Activated naive CD8-positive, alpha-beta T cell treated with anti-CD3 and anti-CD28 coated beads, Interleukin-2, amount 10 ng/mL, durations not matched to agents 7 days and 5 days (primary cell): ENCODE data around the gene XRRA1. TPM values are rescaled to one million over a fixed set of nuclear protein-coding genes. Genes with fewer than 3 reads are reported as not detected.

Experiments
- ATAC-seq: fragments of 150-1000 bp; cut with Tn5 transposase; one replicate; pipeline ENCODE4 v1.10.0; 2021; ENCODE audit warnings: low read depth, moderate library complexity
- POLR2A ChIA-PET: fragments of 350-600 bp; sonication (Branson Sonifier 250); formaldehyde crosslinking; loops from one replicate; lab custom pipeline; 2021; ENCODE audit warnings: antibody characterized with exemption; lab: Charles Lee
- DNase-seq: peaks from one replicate; pipeline ENCODE4 v3.0.0; 2021
- H3K27ac Mint-ChIP-seq: one replicate; pipeline ENCODE4 v1.8.0; 2022; ENCODE audit warnings: mild to moderate bottlenecking, mixed read lengths
- H3K27me3 Mint-ChIP-seq: one replicate; pipeline ENCODE4 v1.8.0; 2022; ENCODE audit warnings: mild to moderate bottlenecking, moderate library complexity, mixed read lengths
- H3K36me3 Mint-ChIP-seq: one replicate; pipeline ENCODE4 v1.8.0; 2021; ENCODE audit warnings: mild to moderate bottlenecking, mixed read lengths
- H3K4me1 Mint-ChIP-seq: one replicate; pipeline ENCODE4 v1.8.0; 2021; ENCODE audit warnings: mixed read lengths
- H3K4me3 Mint-ChIP-seq: one replicate; pipeline ENCODE4 v1.8.0; 2022; ENCODE audit warnings: mild to moderate bottlenecking, moderate library complexity, mixed read lengths
- H3K9me3 Mint-ChIP-seq: one replicate; pipeline ENCODE4 v1.8.0; 2021; ENCODE audit warnings: mixed read lengths
- total RNA-seq, 2 experiments: library from RNA; stranded (reverse); gene quantifications; one replicate each; pipeline ENCODE4 v1.2.3, GENCODE V29; 2021

XRRA1 gene
- total RNA-seq, 2 experiments from 2014 or later: 36.0 to 42.9 TPM

- POLR2A ChIA-PET: no interaction called here
- no peak for DNase-seq
- H3K4me3 Mint-ChIP-seq: no peak overlapping the region
- no peak overlapping the region for H3K27ac Mint-ChIP-seq
- H3K36me3 Mint-ChIP-seq: peaks cover 43% of the 10 kb centered on the region
- H3K9me3 Mint-ChIP-seq: no peaks in the 10 kb centered on the region
- no peaks in the 10 kb centered on the region for H3K27me3 Mint-ChIP-seq
- peaks cover 8% of the 10 kb centered on the region for H3K4me1 Mint-ChIP-seq
- ATAC-seq: no peak
These were observed 95.7 kb downstream of the XRRA1 start for GRCh38 chr11:74853223-74853622.

DNA sequence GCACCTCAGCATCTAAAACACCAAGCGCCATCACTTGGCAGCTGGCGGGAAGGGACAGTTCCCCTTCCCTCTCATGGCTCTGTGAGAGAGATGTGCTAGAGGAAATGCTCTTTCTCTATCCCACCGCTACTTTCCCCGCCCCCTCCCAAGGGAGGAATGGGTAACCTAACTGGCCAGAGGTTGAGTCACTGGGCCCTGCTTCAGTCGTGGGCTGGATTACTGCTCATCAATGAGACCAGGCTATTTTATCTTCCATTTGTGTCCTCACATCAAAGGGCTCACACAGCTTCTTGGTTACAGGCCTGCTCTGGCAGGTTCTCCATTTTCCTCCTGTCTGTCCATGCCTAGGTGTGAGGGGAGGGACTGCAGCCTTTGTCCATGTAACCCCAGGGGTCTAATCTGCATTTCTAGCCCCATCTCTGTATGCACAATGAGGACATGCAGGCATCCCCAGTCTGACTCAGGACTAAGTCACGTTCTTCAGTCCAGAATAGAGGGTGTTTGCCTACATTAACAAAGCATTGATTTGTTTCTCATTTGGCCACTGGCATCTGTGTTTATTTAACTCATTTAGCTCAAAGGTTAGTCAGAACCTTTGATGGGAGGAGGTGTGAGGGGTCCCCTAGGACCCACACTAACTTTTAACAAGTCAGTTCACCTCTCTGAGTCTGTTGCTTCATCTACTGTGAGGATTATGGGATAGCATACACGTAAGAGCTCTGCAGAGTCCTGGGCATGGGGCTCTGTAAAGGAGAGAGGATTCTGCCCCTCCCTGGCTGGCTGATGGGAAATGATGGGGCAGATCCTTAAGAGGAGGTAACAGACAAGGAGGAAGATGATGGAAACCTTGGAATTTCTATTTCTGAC is 99.1 kb downstream of the XRRA1 start:
- no peak overlapping the region for H3K4me3 Mint-ChIP-seq
- H3K27ac Mint-ChIP-seq: no peak overlapping the region
- H3K27me3 Mint-ChIP-seq: no peaks in the 10 kb centered on the region
- H3K4me1 Mint-ChIP-seq: peaks cover 12% of the 10 kb centered on the region
- no peak for DNase-seq
- no peak for ATAC-seq
- H3K9me3 Mint-ChIP-seq: no peaks in the 10 kb centered on the region
- peaks cover 52% of the 10 kb centered on the region for H3K36me3 Mint-ChIP-seq
- POLR2A ChIA-PET: no interaction called here

GRCh38 chr11:74847895-74848294 is 101.0 kb downstream of the XRRA1 start:
- Mint-ChIP-seq H3K4me3 (no peak overlapping the region), H3K36me3 (peaks cover 49% of the 10 kb centered on the region), H3K4me1 (peaks cover 12% of the 10 kb centered on the region), H3K27ac (no peak overlapping the region), H3K9me3 (no peaks in the 10 kb centered on the region), H3K27me3 (no peaks in the 10 kb centered on the region)
- DNase-seq (no peak), ATAC-seq (no peak)
- POLR2A ChIA-PET: interaction anchor here (0.6 kb wide), 1 partner anchor 16 kb away, joined by 3 read pairs; no protein-coding TSS in a partner anchor

GRCh38 chr11:74847395-74847794 is 101.5 kb downstream of the XRRA1 start:
- ATAC-seq (no peak), DNase-seq (no peak)
- Mint-ChIP-seq H3K4me1 (peaks cover 12% of the 10 kb centered on the region), H3K27ac (peak overlapping the region; percentile 54), H3K9me3 (no peaks in the 10 kb centered on the region), H3K27me3 (no peaks in the 10 kb centered on the region), H3K4me3 (no peak overlapping the region), H3K36me3 (peaks cover 51% of the 10 kb centered on the region)
- POLR2A ChIA-PET: no interaction called here

GRCh38 chr11:74846770-74847169 is 102.1 kb downstream of the XRRA1 start:
- Mint-ChIP-seq H3K27me3 (no peaks in the 10 kb centered on the region), H3K4me3 (no peak overlapping the region), H3K36me3 (peaks cover 47% of the 10 kb centered on the region), H3K4me1 (peaks cover 12% of the 10 kb centered on the region), H3K9me3 (no peaks in the 10 kb centered on the region), H3K27ac (no peak overlapping the region)
- ATAC-seq (no peak), DNase-seq (no peak)
- POLR2A ChIA-PET: no interaction called here

DNA sequence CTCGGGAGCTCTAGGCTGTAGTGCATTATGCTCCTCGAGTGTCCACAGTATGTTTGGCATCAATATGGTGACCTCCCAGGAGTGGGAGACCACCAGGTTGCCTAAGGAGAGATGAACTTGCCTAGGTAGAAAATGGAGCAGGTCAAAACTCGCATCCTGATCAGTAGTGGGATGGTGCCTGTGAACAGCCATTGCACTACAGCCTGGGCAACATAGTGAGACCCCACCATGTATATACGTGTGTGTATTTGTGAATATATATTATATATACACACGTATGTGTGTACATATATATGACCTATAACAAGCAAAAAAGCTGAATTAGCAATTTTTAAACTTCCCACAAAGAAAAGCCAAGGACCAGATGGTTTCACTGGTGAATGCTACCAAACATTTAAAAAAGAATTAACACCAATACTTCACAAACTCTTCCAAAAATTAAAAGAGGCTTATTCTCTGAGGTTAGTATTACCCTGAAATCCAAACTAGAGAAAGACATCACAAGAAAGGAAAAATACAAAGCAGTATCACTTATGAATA is 102.8 kb downstream of the XRRA1 start:
- POLR2A ChIA-PET: no interaction called here
- no peaks in the 10 kb centered on the region for H3K9me3 Mint-ChIP-seq
- no peaks in the 10 kb centered on the region for H3K27me3 Mint-ChIP-seq
- ATAC-seq (no peak), DNase-seq (no peak)
- no peak overlapping the region for H3K4me3 Mint-ChIP-seq
- H3K27ac Mint-ChIP-seq: no peak overlapping the region
- peaks cover 50% of the 10 kb centered on the region for H3K36me3 Mint-ChIP-seq
- peaks cover 12% of the 10 kb centered on the region for H3K4me1 Mint-ChIP-seq

GRCh38 chr11:74844865-74845264 is 104.0 kb downstream of the XRRA1 start:
- Mint-ChIP-seq H3K36me3 (peaks cover 51% of the 10 kb centered on the region), H3K27me3 (no peaks in the 10 kb centered on the region), H3K27ac (no peak overlapping the region), H3K4me1 (peaks cover 12% of the 10 kb centered on the region), H3K4me3 (no peak overlapping the region), H3K9me3 (no peaks in the 10 kb centered on the region)
- POLR2A ChIA-PET: no interaction called here
- ATAC-seq: no peak
- no peak for DNase-seq

DNA sequence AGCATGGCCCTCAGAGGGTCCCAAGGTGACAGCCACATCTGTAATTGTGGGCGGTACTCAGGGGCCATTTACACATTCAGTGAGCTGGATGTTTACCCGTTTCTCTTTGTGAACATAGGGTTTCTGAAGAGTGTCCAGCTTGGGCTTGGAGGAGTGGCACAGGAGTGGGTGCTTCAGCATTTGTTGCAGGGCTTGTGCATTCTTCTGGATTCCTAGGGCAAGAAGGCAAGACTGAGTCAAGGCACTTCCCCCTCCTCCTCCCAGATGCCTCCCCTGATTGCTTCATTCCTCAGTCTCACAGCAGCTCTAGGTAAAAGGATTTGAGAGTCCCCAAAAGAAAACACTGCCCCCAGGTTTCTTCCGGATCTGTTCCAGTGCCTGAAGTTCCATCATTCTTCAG is 104.8 kb downstream of the XRRA1 start:
- no peak overlapping the region for H3K4me3 Mint-ChIP-seq
- H3K27me3 Mint-ChIP-seq: no peaks in the 10 kb centered on the region
- no peak for ATAC-seq
- DNase-seq: no peak
- H3K9me3 Mint-ChIP-seq: no peaks in the 10 kb centered on the region
- peaks cover 55% of the 10 kb centered on the region for H3K36me3 Mint-ChIP-seq
- POLR2A ChIA-PET: no interaction called here
- peaks cover 17% of the 10 kb centered on the region for H3K4me1 Mint-ChIP-seq
- H3K27ac Mint-ChIP-seq: no peak overlapping the region

- POLR2A ChIA-PET: no interaction called here
- no peak for ATAC-seq
- Mint-ChIP-seq H3K4me3 (no peak overlapping the region), H3K36me3 (peaks cover 56% of the 10 kb centered on the region), H3K27ac (no peak overlapping the region), H3K4me1 (peaks cover 19% of the 10 kb centered on the region), H3K9me3 (no peaks in the 10 kb centered on the region), H3K27me3 (no peaks in the 10 kb centered on the region)
- no peak for DNase-seq
These were observed 105.9 kb downstream of the XRRA1 start for GRCh38 chr11:74842967-74843366.

DNA sequence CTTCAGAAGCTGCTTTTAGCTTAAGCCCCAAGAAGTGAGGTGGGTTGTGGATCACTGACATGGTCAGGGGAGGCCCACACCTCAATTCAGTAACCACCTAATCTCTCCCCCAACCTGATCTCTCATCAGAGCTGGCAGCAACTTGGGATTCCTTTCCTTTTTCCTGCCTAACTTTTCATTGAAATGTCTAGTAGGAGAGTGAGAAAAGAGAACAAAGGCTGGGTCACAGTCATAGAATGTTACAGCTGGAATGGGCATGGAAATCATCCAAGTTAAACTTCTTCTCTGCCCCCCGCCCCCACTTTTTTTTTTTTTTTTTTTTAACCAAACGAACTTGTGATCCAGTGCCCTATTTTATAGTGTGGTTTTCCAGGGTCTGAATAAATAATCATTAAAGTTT is 108.4 kb downstream of the XRRA1 start:
- Mint-ChIP-seq H3K4me1 (peaks cover 9% of the 10 kb centered on the region), H3K9me3 (no peaks in the 10 kb centered on the region), H3K4me3 (no peak overlapping the region), H3K36me3 (peaks cover 55% of the 10 kb centered on the region), H3K27ac (no peak overlapping the region), H3K27me3 (no peaks in the 10 kb centered on the region)
- DNase-seq (no peak), ATAC-seq (no peak)
- POLR2A ChIA-PET: no interaction called here

DNA sequence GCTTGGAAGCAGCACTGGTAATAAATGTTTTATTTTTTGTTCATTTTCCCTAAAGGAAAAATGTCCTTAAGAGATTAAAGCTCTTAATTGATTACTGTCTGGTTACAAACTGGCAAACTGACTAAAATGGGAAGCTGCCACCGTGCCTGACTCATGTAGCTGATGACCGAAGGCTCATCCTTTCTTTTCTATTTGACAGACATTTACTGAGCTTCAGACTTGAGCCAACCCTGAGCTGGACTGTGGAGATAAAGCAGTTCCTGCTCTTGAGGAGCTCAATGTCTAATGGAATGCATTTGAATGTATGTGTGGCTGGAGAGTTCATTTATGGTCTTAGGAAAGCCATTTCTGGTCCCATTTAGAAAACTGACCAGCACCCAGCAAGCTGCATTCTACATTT is 108.9 kb downstream of the XRRA1 start:
- no peaks in the 10 kb centered on the region for H3K27me3 Mint-ChIP-seq
- H3K27ac Mint-ChIP-seq: no peak overlapping the region
- no peak for ATAC-seq
- H3K4me1 Mint-ChIP-seq: peaks cover 9% of the 10 kb centered on the region
- H3K9me3 Mint-ChIP-seq: no peaks in the 10 kb centered on the region
- H3K4me3 Mint-ChIP-seq: no peak overlapping the region
- DNase-seq: no peak
- H3K36me3 Mint-ChIP-seq: peaks cover 54% of the 10 kb centered on the region
- POLR2A ChIA-PET: no interaction called here

GRCh38 chr11:74839446-74839845 is 109.4 kb downstream of the XRRA1 start:
- Mint-ChIP-seq H3K27ac (no peak overlapping the region), H3K4me3 (no peak overlapping the region)

DNA sequence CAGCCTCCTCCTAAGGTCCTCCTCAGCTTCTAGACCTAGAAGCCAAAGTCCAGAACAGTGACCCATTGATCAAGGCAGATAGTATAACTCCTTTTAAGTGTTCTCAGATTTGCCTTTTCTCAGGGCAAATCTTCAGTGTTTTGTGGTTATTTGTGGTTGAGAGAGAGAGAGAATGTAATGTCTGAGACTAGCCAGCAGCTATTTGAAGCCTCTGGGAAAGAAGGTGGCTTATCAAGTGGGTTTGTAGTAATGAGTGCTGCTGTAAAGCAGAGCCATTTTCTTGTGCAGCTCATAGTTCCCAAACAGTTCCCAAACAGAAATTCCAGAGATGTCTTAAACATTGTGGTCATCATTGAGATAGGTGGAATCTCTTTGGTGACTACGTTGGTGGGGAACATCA is 110.7 kb downstream of the XRRA1 start:
- H3K9me3 Mint-ChIP-seq: no peaks in the 10 kb centered on the region
- H3K36me3 Mint-ChIP-seq: peaks cover 50% of the 10 kb centered on the region
- peaks cover 9% of the 10 kb centered on the region for H3K4me1 Mint-ChIP-seq
- no peaks in the 10 kb centered on the region for H3K27me3 Mint-ChIP-seq
- POLR2A ChIA-PET: no interaction called here
- DNase-seq (no peak), ATAC-seq (no peak)
- no peak overlapping the region for H3K4me3 Mint-ChIP-seq
- no peak overlapping the region for H3K27ac Mint-ChIP-seq

More at GRCh38 chr11:74839446-74839845, 109.4 kb downstream of the XRRA1 start:
- POLR2A ChIA-PET: no interaction called here
- H3K9me3 Mint-ChIP-seq: no peaks in the 10 kb centered on the region
- ATAC-seq: no peak
- no peaks in the 10 kb centered on the region for H3K27me3 Mint-ChIP-seq
- peaks cover 9% of the 10 kb centered on the region for H3K4me1 Mint-ChIP-seq
- peaks cover 53% of the 10 kb centered on the region for H3K36me3 Mint-ChIP-seq
- no peak for DNase-seq

- no peaks in the 10 kb centered on the region for H3K27me3 Mint-ChIP-seq
- ATAC-seq: no peak
- H3K4me1 Mint-ChIP-seq: peaks cover 9% of the 10 kb centered on the region
- no peak overlapping the region for H3K4me3 Mint-ChIP-seq
- no peak overlapping the region for H3K27ac Mint-ChIP-seq
- POLR2A ChIA-PET: no interaction called here
- no peak for DNase-seq
- H3K9me3 Mint-ChIP-seq: no peaks in the 10 kb centered on the region
- peaks cover 52% of the 10 kb centered on the region for H3K36me3 Mint-ChIP-seq
These were observed 111.7 kb downstream of the XRRA1 start for GRCh38 chr11:74837191-74837590.
